HG02943 (cell line): ENCODE measurements around the gene NR1I2.

Source experiments
- ATAC-seq: cut with Tn5 transposase; IDR thresholded peaks from one replicate; pipeline ENCODE4 v1.9.1; 2021; ENCODE audit warnings: mild to moderate bottlenecking, low read depth, moderate library complexity; ENCODE audit not compliant: unreplicated experiment

NR1I2 gene

GRCh38 chr3:119781330-119782198, at the start of gene NR1I2:
Gene NR1I2 (plus strand): TSS chr3:119782101.
- no peak for ATAC-seq

GRCh38 chr3:119733812-119734211, 48.1 kb upstream of the NR1I2 start:
- ATAC-seq, result no peak

- ATAC-seq, result no peak
Measured at GRCh38 chr3:119738741-119739140, 43.2 kb upstream of the NR1I2 start.

GRCh38 chr3:119741657-119742590, 40.0 kb upstream of the NR1I2 start:
- no peak for ATAC-seq

- ATAC-seq, result no peak
Measured at GRCh38 chr3:119743921-119744320, 38.0 kb upstream of the NR1I2 start.

GRCh38 chr3:119745942-119746341, 36.0 kb upstream of the NR1I2 start:
- no peak for ATAC-seq

GRCh38 chr3:119746423-119746822, 35.5 kb upstream of the NR1I2 start:
- no peak for ATAC-seq

GRCh38 chr3:119747357-119747756, 34.5 kb upstream of the NR1I2 start:
- ATAC-seq, result no peak

GRCh38 chr3:119748991-119749390, 32.9 kb upstream of the NR1I2 start:
- ATAC-seq, result no peak

GRCh38 chr3:119751423-119751822, 30.5 kb upstream of the NR1I2 start:
- ATAC-seq, result no peak

GRCh38 chr3:119759962-119760361, 21.9 kb upstream of the NR1I2 start:
- ATAC-seq, result peak; percentile 74

- ATAC-seq, result no peak
Measured at GRCh38 chr3:119762876-119763275, 19.0 kb upstream of the NR1I2 start.

GRCh38 chr3:119763466-119763865, 18.4 kb upstream of the NR1I2 start:
- ATAC-seq, result no peak

- ATAC-seq, result no peak
Measured at GRCh38 chr3:119765239-119765638, 16.7 kb upstream of the NR1I2 start.

GRCh38 chr3:119767936-119768601, 13.8 kb upstream of the NR1I2 start:
- ATAC-seq, result no peak

GRCh38 chr3:119768668-119769393, 13.1 kb upstream of the NR1I2 start:
- ATAC-seq, result no peak

- no peak for ATAC-seq
Measured at GRCh38 chr3:119769394-119770149, 12.3 kb upstream of the NR1I2 start.

GRCh38 chr3:119774444-119774843, 7.5 kb upstream of the NR1I2 start:
- ATAC-seq, result peak; percentile 80

GRCh38 chr3:119776304-119776703, 5.6 kb upstream of the NR1I2 start:
- ATAC-seq, result no peak
